HG03469 (cell line): ENCODE measurements around the gene FAM219B.

Experiments used
- ATAC-seq: cut with Tn5 transposase; IDR thresholded peaks from one replicate; pipeline ENCODE4 v1.9.1; 2021; ENCODE audit warnings: mild to moderate bottlenecking, moderate library complexity, moderate number of reproducible peaks; ENCODE audit not compliant: unreplicated experiment

The FAM219B gene

GRCh38 chr15:74851960-74852359, 54.7 kb downstream of the FAM219B start:
- no peak for ATAC-seq

GRCh38 chr15:74850393-74850792, 56.3 kb downstream of the FAM219B start:
- ATAC-seq: no peak
